MM.1S (cell line): ENCODE data around the gene SH3RF3.

ENCODE experiments used
- CTCF ChIP-seq: fragments of 300-600 bp; sonication (generic); IDR thresholded peaks from 2 replicates; pipeline ENCODE4 v1.5.1; 2016; ENCODE audit warnings: antibody characterized with exemption, low read length, mixed read lengths
- EZH2phosphoT487 ChIP-seq: fragments of 300-600 bp; sonication (generic); IDR thresholded peaks from 2 replicates; pipeline ENCODE4 v1.6.1; 2018; ENCODE audit warnings: antibody characterized with exemption, low read length

- no peak for TF ChIP-seq CTCF
- no peak for TF ChIP-seq EZH2phosphoT487
Measured at GRCh38 chr2:109268916-109269315, 139.9 kb downstream of the SH3RF3 start.
